Measurements from ENCODE around the gene KDM6B. TPM values are rescaled to one million over a fixed set of nuclear protein-coding genes. Genes with fewer than 3 reads are reported as not detected.
"Not testable (repeated sequence)": the region's sequence is repeated elsewhere in the genome, so short reads cannot be mapped to it uniquely, and the experiment has no call there.

Gene KDM6B
- total RNA-seq, 1 donor from 2014 or later, result 15.9 TPM

- no peak for DNase-seq (ENCODE audit: low read depth)
Measured at GRCh38 chr17:7852262-7852670, 18.2 kb downstream of the KDM6B start.

GRCh38 chr17:7852919-7853690 lies 19.1 kb downstream of the KDM6B start:
- DNase-seq (ENCODE audit: low read depth), result no peak

DNA sequence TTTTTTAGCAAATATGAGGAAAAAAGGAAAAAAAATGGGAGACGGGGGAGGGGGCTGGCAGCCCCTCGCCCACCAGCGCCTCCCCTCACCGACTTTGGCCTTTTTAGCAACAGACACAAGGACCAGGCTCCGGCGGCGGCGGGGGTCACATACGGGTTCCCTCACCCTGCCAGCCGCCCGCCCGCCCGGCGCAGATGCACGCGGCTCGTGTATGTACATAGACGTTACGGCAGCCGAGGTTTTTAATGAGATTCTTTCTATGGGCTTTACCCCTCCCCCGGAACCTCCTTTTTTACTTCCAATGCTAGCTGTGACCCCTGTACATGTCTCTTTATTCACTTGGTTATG lies 19.6 kb downstream of the KDM6B start:
- DNase-seq (ENCODE audit: low read depth), result no peak

DNA sequence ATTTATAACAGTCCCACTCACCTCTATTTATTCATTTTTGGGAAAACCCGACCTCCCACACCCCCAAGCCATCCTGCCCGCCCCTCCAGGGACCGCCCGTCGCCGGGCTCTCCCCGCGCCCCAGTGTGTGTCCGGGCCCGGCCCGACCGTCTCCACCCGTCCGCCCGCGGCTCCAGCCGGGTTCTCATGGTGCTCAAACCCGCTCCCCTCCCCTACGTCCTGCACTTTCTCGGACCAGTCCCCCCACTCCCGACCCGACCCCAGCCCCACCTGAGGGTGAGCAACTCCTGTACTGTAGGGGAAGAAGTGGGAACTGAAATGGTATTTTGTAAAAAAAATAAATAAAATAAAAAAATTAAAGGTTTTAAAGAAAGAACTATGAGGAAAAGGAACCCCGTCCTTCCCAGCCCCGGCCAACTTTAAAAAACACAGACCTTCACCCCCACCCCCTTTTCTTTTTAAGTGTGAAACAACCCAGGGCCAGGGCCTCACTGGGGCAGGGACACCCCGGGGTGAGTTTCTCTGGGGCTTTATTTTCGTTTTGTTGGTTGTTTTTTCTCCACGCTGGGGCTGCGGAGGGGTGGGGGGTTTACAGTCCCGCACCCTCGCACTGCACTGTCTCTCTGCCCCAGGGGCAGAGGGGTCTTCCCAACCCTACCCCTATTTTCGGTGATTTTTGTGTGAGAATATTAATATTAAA lies 20.2 kb downstream of the KDM6B start:
- no peak for DNase-seq (ENCODE audit: low read depth)

GRCh38 chr17:7854851-7855659 lies 21.0 kb downstream of the KDM6B start, which contains the start of gene TMEM88:
Gene TMEM88, plus strand, starts transcription at chr17:7855066. Its CDS starts 9 bp downstream, at chr17:7855075.
- DNase-seq (ENCODE audit: low read depth), result no peak

DNA sequence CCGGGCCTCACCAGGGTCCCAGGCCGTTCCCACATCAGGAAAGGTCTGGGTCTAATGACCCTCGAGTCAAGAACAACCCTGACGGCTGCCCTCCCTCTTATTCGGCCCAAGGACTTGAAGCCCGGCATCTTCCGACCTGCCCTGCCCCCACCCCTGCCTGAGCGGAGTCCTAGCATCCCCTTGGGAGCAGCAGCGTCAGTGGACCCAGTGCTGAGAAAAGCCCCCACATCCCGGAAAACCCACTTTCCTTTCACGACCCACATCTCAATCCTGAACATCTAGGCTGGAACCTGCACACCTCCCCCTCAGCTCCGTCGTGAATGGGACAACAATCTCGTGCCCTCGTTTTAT lies 21.6 kb downstream of the KDM6B start:
- no peak for DNase-seq (ENCODE audit: low read depth)

GRCh38 chr17:7856011-7856810 lies 22.2 kb downstream of the KDM6B start:
- no peak for DNase-seq (ENCODE audit: low read depth)

DNA sequence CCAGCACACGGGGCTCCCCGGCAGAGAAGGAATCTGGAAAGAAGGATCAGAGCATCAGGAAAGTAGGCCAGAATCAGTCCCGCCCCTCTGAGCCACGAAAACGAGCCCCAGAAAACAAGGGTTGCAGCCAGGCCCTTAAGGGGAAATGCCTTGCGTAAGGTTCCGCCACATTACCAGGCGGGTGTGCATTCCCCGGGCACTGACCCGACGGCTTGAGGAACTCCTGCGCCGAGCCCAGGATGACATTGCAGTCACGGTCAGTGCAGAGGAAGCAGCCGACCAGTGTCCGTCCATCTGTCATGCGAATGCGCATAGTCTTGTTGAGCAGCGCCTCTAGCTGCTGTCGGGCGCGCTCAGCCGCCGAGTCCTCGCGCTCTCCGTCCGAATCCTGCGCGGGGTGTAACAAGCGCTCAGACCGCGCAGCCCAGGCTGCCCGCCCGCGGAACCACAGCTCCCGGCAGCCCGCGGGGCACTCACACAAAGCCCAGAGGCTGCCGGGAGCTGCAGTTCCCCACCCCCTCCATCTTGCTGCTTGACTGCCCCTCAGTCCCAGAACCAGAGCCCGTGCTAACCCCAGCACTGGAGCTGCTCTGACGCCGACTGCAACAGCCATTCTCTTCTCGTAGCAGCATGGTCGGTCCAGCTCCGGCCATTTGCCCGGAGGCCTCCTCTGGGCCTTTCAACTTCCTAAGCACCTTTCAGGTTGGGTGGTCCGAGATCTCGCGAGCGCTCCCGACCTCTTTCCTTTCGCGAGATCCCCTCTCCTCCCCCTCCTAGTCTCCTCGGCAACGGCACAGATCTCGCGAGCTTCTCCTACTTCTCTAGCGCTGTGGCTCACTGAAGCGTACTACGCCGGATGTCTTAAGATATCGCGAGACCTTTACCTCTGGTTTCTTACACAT lies 23.0 kb downstream of the KDM6B start, which contains the start of gene NAA38:
Gene NAA38 (minus strand): TSS at position 749 of the 902 bp plus-strand sequence. CDS start 96 bp downstream, at position 653.
- DNase-seq (ENCODE audit: low read depth), result peak; percentile 99

DNA sequence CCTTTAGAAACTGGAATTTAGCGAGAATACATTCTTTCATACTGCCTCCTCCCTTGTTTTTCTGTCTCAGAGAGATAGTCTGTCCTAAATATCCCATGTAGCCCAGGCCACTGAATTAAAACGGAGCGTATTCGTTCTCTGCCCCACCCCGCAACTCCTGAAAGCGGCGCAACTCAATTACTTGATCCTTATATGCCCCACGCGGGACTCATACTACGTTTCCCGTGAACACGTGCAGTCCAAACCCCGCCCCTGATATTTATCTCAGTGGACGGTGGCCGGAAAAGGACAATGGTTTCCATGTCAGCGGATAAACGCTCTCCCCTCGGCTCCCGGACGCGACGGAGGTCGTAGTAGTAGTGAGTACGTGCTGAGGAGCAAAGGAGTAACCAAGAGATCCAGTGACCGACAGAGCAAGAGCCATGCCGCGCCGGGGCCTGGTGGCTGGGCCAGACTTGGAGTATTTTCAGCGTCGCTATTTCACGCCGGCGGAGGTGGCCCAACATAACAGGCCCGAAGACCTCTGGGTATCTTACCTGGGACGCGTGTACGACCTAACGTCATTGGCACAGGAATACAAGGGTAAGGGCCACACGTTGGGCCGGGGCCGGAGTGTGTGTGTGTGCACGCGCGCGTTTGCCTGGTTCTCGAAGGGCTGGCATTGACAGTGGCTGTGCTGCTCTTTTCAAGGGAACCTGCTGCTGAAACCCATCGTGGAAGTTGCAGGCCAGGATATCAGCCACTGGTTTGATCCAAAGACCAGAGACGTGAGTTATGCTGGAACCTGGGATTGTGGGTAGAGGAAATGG lies 23.9 kb downstream of the KDM6B start, which contains the start of gene CYB5D1:
Gene CYB5D1 (plus strand): TSS at position 291 of the 809 bp plus-strand sequence. CDS start 132 bp downstream, at position 423.
- no peak for DNase-seq (ENCODE audit: low read depth)

- peak; percentile 39 for DNase-seq (ENCODE audit: low read depth)
Measured at GRCh38 chr17:7858522-7858810, 24.4 kb downstream of the KDM6B start.

- no peak for DNase-seq (ENCODE audit: low read depth)
Measured at GRCh38 chr17:7859028-7859427, 25.0 kb downstream of the KDM6B start.

- DNase-seq (ENCODE audit: low read depth), result peak; percentile 38
Measured at GRCh38 chr17:7862692-7863437, 28.8 kb downstream of the KDM6B start.

DNA sequence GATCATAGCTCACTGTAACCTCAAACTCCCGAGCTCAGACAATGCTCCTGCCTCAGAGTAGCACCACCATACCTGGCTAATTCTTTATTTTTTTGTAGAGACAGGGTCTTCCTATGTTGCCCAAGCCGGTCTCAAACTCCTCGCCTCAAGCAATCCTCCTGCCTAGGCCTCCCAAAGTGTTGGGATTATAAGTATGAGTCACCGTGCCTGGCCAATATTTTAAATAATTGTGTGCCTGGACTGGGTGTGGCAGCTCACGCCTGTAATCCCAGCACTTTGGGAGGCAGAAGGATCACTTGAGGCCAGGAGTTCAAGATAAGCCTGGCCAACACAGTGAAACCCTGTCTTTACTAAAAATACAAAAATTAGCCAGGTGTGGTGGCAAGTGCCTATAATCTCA lies 30.4 kb downstream of the KDM6B start:
- DNase-seq (ENCODE audit: low read depth), result not testable (repeated sequence)

- DNase-seq (ENCODE audit: low read depth), result no peak
Measured at GRCh38 chr17:7864995-7865650, 31.1 kb downstream of the KDM6B start.

GRCh38 chr17:7867881-7868329 lies 33.9 kb downstream of the KDM6B start:
- DNase-seq (ENCODE audit: low read depth), result no peak

- no peak for DNase-seq (ENCODE audit: low read depth)
Measured at GRCh38 chr17:7873051-7873450, 39.0 kb downstream of the KDM6B start.

DNA sequence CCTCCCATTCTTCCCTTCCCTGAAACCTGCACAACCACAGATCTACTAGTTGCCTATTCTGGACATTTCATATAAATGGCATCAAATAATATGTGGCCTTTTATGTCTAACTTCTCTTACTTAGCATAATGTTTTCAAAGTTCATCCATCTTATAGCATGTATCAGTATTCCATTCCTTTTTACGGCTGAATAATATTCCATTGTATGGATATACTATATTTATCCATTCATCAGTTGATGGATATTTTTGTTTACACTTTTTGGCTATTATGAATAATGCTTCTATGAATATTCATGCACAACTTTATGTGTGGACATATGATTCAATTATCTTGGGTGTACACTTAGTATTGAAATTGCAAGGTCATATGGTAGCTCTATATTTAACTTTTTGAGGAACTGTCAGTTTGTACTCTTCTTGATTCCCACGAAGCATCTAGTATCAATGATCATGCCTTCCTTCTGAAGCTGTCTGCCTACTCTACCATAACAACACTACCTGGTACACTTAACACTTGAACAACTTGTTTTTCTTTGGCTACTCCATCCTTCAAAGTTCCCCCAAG lies 41.9 kb downstream of the KDM6B start:
- DNase-seq (ENCODE audit: low read depth), result no peak

DNA sequence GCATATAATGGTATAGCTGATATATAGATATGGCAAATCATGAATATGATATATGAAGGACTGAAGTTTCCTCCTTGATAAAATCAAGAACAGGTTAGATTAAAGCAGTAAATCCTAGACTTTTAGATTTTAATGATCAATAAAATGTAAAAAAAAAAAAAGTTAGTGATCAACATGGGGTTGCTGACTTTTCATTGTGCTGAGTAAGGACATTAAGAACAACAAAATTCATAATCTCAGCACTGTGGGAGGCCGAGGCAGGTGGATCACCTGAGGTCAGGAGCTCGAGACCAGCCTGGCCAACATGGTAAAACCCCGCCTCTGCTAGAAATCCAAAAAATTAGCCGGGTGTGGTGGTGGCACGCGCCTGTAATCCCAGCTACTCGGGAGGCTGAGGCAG lies 44.2 kb downstream of the KDM6B start:
- no peak for DNase-seq (ENCODE audit: low read depth)
